AG09309 (cell line): ENCODE data around the gene PCDHGA12.

Source experiments
- DNase-seq: peaks from one replicate; pipeline ENCODE4 v3.0.0-alpha.2; 2010; ENCODE audit warnings: low read depth
- H3K4me3 ChIP-seq: 2 replicates; pipeline ENCODE4 v1.5.1; 2011; ENCODE audit warnings: mild to moderate bottlenecking, low read depth, low read length, moderate library complexity; ENCODE audit not compliant: control insufficient read depth
- CTCF ChIP-seq: IDR thresholded peaks from 2 replicates; pipeline ENCODE4 v1.5.1; 2011; ENCODE audit warnings: mild to moderate bottlenecking, low read depth, low read length, inconsistent platforms; ENCODE audit not compliant: insufficient read depth, control insufficient read depth; ENCODE audit errors: missing control alignments

The PCDHGA12 gene

GRCh38 chr5:141476132-141476911 lies 46.0 kb downstream of the PCDHGA12 start:
- DNase-seq = peak; percentile 46
- no peak for TF ChIP-seq CTCF
- peak overlapping the region; percentile 51 for H3K4me3 ChIP-seq

GRCh38 chr5:141477044-141477575 lies 46.8 kb downstream of the PCDHGA12 start:
- DNase-seq = no peak
- H3K4me3 ChIP-seq = peak overlapping the region; percentile 51
- no peak for TF ChIP-seq CTCF

- peak overlapping the region; percentile 51 for H3K4me3 ChIP-seq
- DNase-seq = no peak
- no peak for TF ChIP-seq CTCF
Measured at GRCh38 chr5:141477815-141478214, 47.5 kb downstream of the PCDHGA12 start.

- H3K4me3 ChIP-seq = peak overlapping the region; percentile 51
- TF ChIP-seq CTCF = peak; percentile 46
- no peak for DNase-seq
Measured at GRCh38 chr5:141478321-141478945, 48.1 kb downstream of the PCDHGA12 start.

- DNase-seq = no peak
- TF ChIP-seq CTCF = no peak
- H3K4me3 ChIP-seq = no peak overlapping the region; the same call in 1 of the 2 replicates
Measured at GRCh38 chr5:141479776-141480175, 49.5 kb downstream of the PCDHGA12 start.
